NCI-H146 treated with DMSO at 0.1 percent for 48 hours (cell line): ENCODE measurements around the gene RAB44.

Source experiments
- DNase-seq: peaks from one replicate; lab custom pipeline; 2025; ENCODE audit not compliant: unreplicated experiment; lab: John Stamatoyannopoulos, UW

Gene RAB44

GRCh38 chr6:36728289-36729160, 30.9 kb downstream of the RAB44 start:
- DNase-seq = no peak

GRCh38 chr6:36729161-36729524, 31.5 kb downstream of the RAB44 start:
- DNase-seq = no peak

GRCh38 chr6:36730424-36731380, 33.1 kb downstream of the RAB44 start:
- no peak for DNase-seq

- no peak for DNase-seq
Measured at GRCh38 chr6:36731622-36732310, 34.1 kb downstream of the RAB44 start.

- no peak for DNase-seq
Measured at GRCh38 chr6:36733300-36733699, 35.7 kb downstream of the RAB44 start.

- DNase-seq = no peak
Measured at GRCh38 chr6:36734486-36735060, 36.9 kb downstream of the RAB44 start.

GRCh38 chr6:36735110-36736071, 37.8 kb downstream of the RAB44 start:
- DNase-seq = no peak

GRCh38 chr6:36737043-36737785, 39.6 kb downstream of the RAB44 start:
- no peak for DNase-seq

- no peak for DNase-seq
Measured at GRCh38 chr6:36738108-36738507, 40.5 kb downstream of the RAB44 start.

GRCh38 chr6:36739947-36740817, 42.6 kb downstream of the RAB44 start:
- DNase-seq = no peak

- no peak for DNase-seq
Measured at GRCh38 chr6:36740818-36741179, 43.2 kb downstream of the RAB44 start.

GRCh38 chr6:36742146-36742545, 44.5 kb downstream of the RAB44 start:
- DNase-seq = no peak

- no peak for DNase-seq
Measured at GRCh38 chr6:36743032-36743431, 45.4 kb downstream of the RAB44 start.

GRCh38 chr6:36743538-36744303, 46.1 kb downstream of the RAB44 start:
- DNase-seq = no peak

- no peak for DNase-seq
Measured at GRCh38 chr6:36744304-36744673, 46.7 kb downstream of the RAB44 start.

GRCh38 chr6:36745283-36745682, 47.7 kb downstream of the RAB44 start:
- no peak for DNase-seq

GRCh38 chr6:36745836-36746235, 48.2 kb downstream of the RAB44 start:
- no peak for DNase-seq

- DNase-seq = no peak
Measured at GRCh38 chr6:36746251-36746650, 48.6 kb downstream of the RAB44 start.
